Calu3 (cell line): ENCODE results near the gene PLEKHG3. TPM values are rescaled to one million over a fixed set of nuclear protein-coding genes. Genes with fewer than 3 reads are reported as not detected.

ENCODE experiments used
- BruUV-seq: library from RNA; stranded (reverse); fragments of 400-500 nt; replicated peaks from 2 replicates; lab custom pipeline; 2021; lab: Mats Ljungman, UMichigan
- CTCF ChIA-PET: fragments of 300-600 bp; sonication (Branson Sonifier 250); formaldehyde crosslinking; loops from one replicate; lab custom pipeline; 2022; ENCODE audit warnings: antibody characterized with exemption; lab: Charles Lee
- DNase-seq: peaks from one replicate; pipeline ENCODE4 v3.0.0; 2022
- H3K27ac Mint-ChIP-seq: one replicate; pipeline ENCODE4 v1.8.0; 2022; ENCODE audit warnings: mixed read lengths; ENCODE audit not compliant: unreplicated experiment
- H3K27me3 Mint-ChIP-seq: one replicate; pipeline ENCODE4 v1.8.0; 2022; ENCODE audit warnings: mixed read lengths; ENCODE audit not compliant: unreplicated experiment
- H3K36me3 Mint-ChIP-seq: one replicate; pipeline ENCODE4 v1.8.0; 2022; ENCODE audit warnings: mild to moderate bottlenecking, moderate library complexity, mixed read lengths; ENCODE audit not compliant: insufficient read depth, unreplicated experiment
- H3K4me1 Mint-ChIP-seq: one replicate; pipeline ENCODE4 v1.8.0; 2022; ENCODE audit warnings: mild to moderate bottlenecking, low read depth, mixed read lengths; ENCODE audit not compliant: unreplicated experiment
- H3K4me3 Mint-ChIP-seq: one replicate; pipeline ENCODE4 v1.8.0; 2022; ENCODE audit warnings: mild to moderate bottlenecking, low read depth, moderate library complexity, mixed read lengths; ENCODE audit not compliant: unreplicated experiment
- H3K9me3 Mint-ChIP-seq: one replicate; pipeline ENCODE4 v1.8.0; 2022; ENCODE audit warnings: low read depth, mixed read lengths; ENCODE audit not compliant: unreplicated experiment
- intact Hi-C: fragments of 100-400 bp; cut with micrococcal nuclease; formaldehyde crosslinking; loops from one replicate; pipeline ENCODE4 v1.10.0; 2022; ENCODE audit not compliant: unreplicated experiment
- total RNA-seq: library from RNA; stranded (reverse); gene quantifications from 2 replicates; pipeline ENCODE4 v1.2.3, GENCODE V29; 2022
- TF ChIP-seq, protein P1 (sequence below): fragments of 200-600 bp; IDR thresholded peaks from one replicate; pipeline ENCODE4 v1.8.0; 2022; ENCODE audit warnings: antibody characterized with exemption; ENCODE audit not compliant: unreplicated experiment

The PLEKHG3 gene
- total RNA-seq, 1 experiment from 2014 or later = 39.0 TPM

DNA sequence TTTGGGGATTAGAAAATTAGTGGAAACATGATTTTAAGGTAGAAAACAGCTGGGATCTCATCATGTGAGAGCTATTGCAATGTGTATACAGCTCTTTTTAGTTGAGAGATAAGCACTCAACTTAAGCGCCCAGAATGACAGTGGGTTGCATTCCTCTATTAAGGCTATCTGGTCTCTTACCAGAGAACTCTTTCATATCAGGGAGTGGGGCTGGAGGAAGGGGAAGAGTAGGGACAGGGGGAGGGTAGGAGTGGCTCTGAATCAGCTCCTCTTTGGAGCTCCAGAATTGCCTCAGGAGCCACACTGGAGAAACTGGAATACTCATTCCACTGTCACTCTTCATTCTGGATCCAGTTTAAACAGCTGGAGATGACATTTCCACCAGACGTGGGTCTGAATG lies 9.2 kb upstream of the PLEKHG3 start:
- DNase-seq = no peak
- Mint-ChIP-seq H3K4me1 (no peaks in the 10 kb centered on the region), H3K9me3 (no peaks in the 10 kb centered on the region), H3K36me3 (no peaks in the 10 kb centered on the region), H3K27ac (no peak overlapping the region), H3K27me3 (peaks cover 48% of the 10 kb centered on the region), H3K4me3 (no peak overlapping the region)
- BruUV-seq = no TSS peak
- intact Hi-C loops = no loop called here
- CTCF ChIA-PET = interaction anchor here (0.6 kb wide), 1 partner anchor 87 kb away, joined by 3 read pairs; no protein-coding TSS in a partner anchor
- TF ChIP-seq, protein P1, sequence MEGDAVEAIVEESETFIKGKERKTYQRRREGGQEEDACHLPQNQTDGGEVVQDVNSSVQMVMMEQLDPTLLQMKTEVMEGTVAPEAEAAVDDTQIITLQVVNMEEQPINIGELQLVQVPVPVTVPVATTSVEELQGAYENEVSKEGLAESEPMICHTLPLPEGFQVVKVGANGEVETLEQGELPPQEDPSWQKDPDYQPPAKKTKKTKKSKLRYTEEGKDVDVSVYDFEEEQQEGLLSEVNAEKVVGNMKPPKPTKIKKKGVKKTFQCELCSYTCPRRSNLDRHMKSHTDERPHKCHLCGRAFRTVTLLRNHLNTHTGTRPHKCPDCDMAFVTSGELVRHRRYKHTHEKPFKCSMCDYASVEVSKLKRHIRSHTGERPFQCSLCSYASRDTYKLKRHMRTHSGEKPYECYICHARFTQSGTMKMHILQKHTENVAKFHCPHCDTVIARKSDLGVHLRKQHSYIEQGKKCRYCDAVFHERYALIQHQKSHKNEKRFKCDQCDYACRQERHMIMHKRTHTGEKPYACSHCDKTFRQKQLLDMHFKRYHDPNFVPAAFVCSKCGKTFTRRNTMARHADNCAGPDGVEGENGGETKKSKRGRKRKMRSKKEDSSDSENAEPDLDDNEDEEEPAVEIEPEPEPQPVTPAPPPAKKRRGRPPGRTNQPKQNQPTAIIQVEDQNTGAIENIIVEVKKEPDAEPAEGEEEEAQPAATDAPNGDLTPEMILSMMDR = no peak

DNA sequence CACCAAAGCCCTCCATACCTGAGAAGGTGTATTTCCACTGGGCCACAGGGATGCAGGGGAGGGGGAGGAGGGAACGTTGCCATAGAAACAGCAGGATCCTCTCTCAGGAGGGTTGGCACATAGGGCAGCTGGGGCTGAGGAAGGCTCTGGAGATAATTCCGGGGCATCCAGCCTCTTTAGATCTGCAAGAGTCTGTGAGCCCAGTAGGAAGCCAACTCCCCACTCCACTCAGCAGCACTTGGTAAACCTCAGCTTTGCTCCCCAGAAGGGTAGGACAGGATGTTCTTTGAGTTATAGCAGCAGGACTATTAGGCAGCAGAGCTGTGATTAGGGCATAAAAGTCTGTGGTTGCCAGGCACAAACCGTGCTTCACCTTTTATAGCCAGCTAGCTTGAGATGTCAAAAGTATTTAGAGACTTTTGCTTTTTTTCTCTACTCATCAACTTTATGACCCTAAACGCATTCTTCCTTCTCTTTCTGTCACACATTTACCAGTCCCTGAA lies 7.8 kb upstream of the PLEKHG3 start:
- Mint-ChIP-seq H3K4me3 (no peak overlapping the region), H3K27me3 (peaks cover 48% of the 10 kb centered on the region), H3K27ac (no peak overlapping the region), H3K9me3 (no peaks in the 10 kb centered on the region), H3K4me1 (no peaks in the 10 kb centered on the region), H3K36me3 (no peaks in the 10 kb centered on the region)
- no TSS peak for BruUV-seq
- intact Hi-C loops = no loop called here
- CTCF ChIA-PET = interaction anchor here (0.6 kb wide), 1 partner anchor 235 kb away, joined by 3 read pairs; no protein-coding TSS in a partner anchor
- TF ChIP-seq, protein P1 = no peak
- no peak for DNase-seq

DNA sequence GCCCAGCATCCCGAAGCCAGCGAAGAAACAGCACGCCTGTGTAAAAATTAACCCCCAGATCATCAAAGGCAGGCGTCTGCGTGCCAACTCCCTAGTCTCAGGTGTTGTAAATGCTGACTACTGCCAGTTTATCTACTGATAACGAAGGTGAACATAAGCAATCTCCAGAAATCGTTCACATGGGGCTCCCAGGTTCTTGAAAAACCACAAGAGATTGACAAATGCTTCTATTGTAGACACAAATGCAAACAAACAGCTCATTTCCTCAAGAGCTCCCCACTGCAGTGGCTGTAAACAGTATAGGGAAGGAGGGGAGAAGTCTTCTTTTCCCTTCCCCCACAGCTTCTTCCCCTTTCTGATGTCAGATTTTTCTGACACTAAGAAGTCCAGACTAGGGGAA lies 5.3 kb upstream of the PLEKHG3 start:
- CTCF ChIA-PET = interaction anchor here (0.8 to 1.3 kb wide), 8 partner anchors 9 to 66 kb away, joined by 3 to 13 read pairs (median 4); no protein-coding TSS in a partner anchor
- BruUV-seq = no TSS peak
- peak; percentile 57 for DNase-seq
- H3K36me3 Mint-ChIP-seq = peaks cover 10% of the 10 kb centered on the region
- TF ChIP-seq, protein P1 = no peak
- H3K9me3 Mint-ChIP-seq = no peaks in the 10 kb centered on the region
- H3K27ac Mint-ChIP-seq = peak overlapping the region; percentile 42
- H3K4me3 Mint-ChIP-seq = no peak overlapping the region
- H3K27me3 Mint-ChIP-seq = peaks cover 38% of the 10 kb centered on the region
- peaks cover 17% of the 10 kb centered on the region for H3K4me1 Mint-ChIP-seq
- intact Hi-C loops = no loop called here

DNA sequence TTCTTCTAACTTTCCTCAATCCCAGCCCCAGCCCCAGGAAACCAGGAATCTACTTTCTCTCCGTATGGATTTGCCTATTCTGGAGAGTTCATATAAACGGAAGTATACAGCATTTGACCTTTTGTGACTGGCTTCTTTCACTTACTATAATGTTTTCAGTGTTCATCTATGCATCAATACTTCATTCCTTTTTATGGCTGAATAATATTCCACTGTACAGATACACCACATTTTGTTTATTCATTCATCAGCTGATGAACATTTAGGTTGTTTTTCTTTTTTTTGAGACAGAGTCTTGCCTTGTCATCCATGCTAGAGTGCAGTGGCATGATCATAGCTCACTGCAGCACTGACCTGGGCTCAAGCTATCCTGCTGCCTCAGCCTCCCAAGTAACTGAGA lies 3.9 kb upstream of the PLEKHG3 start:
- DNase-seq = no peak
- H3K4me3 Mint-ChIP-seq = no peak overlapping the region
- no TSS peak for BruUV-seq
- TF ChIP-seq, protein P1 = no peak
- peaks cover 24% of the 10 kb centered on the region for H3K27me3 Mint-ChIP-seq
- no peak overlapping the region for H3K27ac Mint-ChIP-seq
- peaks cover 24% of the 10 kb centered on the region for H3K36me3 Mint-ChIP-seq
- CTCF ChIA-PET = interaction anchor here (0.7 kb wide), 1 partner anchor 8 kb away, joined by 3 read pairs; no protein-coding TSS in a partner anchor
- peaks cover 18% of the 10 kb centered on the region for H3K4me1 Mint-ChIP-seq
- H3K9me3 Mint-ChIP-seq = no peaks in the 10 kb centered on the region
- intact Hi-C loops = no loop called here
